AG09309 (cell line): ENCODE measurements around the gene FOXP4.

ENCODE experiments used
- DNase-seq: peaks from one replicate; pipeline ENCODE4 v3.0.0-alpha.2; 2010; ENCODE audit warnings: low read depth
- H3K4me3 ChIP-seq: 2 replicates; pipeline ENCODE4 v1.5.1; 2011; ENCODE audit warnings: mild to moderate bottlenecking, low read depth, low read length, moderate library complexity; ENCODE audit not compliant: control insufficient read depth
- CTCF ChIP-seq: IDR thresholded peaks from 2 replicates; pipeline ENCODE4 v1.5.1; 2011; ENCODE audit warnings: mild to moderate bottlenecking, low read depth, low read length, inconsistent platforms; ENCODE audit not compliant: insufficient read depth, control insufficient read depth; ENCODE audit errors: missing control alignments

The FOXP4 gene

GRCh38 chr6:41529970-41530369 is 16.2 kb upstream of the FOXP4 start:
- TF ChIP-seq CTCF, result no peak
- H3K4me3 ChIP-seq, result no peak overlapping the region
- no peak for DNase-seq

GRCh38 chr6:41530476-41530875 is 15.7 kb upstream of the FOXP4 start:
- H3K4me3 ChIP-seq, result no peak overlapping the region
- DNase-seq, result no peak
- no peak for TF ChIP-seq CTCF

GRCh38 chr6:41531016-41531415 is 15.2 kb upstream of the FOXP4 start:
- H3K4me3 ChIP-seq, result no peak overlapping the region
- TF ChIP-seq CTCF, result no peak
- no peak for DNase-seq

- TF ChIP-seq CTCF, result no peak
- peak; percentile 53 for DNase-seq
- no peak overlapping the region for H3K4me3 ChIP-seq
Observed at GRCh38 chr6:41531591-41532582, 14.3 kb upstream of the FOXP4 start.

- H3K4me3 ChIP-seq, result no peak overlapping the region
- no peak for TF ChIP-seq CTCF
- no peak for DNase-seq
Observed at GRCh38 chr6:41535766-41536165, 10.4 kb upstream of the FOXP4 start.

GRCh38 chr6:41536795-41537758 is 9.1 kb upstream of the FOXP4 start:
- no peak for TF ChIP-seq CTCF
- no peak for DNase-seq
- no peak overlapping the region for H3K4me3 ChIP-seq
